OCI-LY3 (cell line): ENCODE measurements around the gene RND3.

Source experiments
- EZH2phosphoT487 ChIP-seq: fragments of 200-600 bp; shearing (Covaris generic); IDR thresholded peaks from 2 replicates; pipeline ENCODE4 v1.6.1; 2018; ENCODE audit warnings: antibody characterized with exemption, mixed run types, low read depth
- TF ChIP-seq, protein P1 (sequence below): fragments of 200-600, 300-600 bp; sonication (generic); IDR thresholded peaks from 2 replicates; pipeline ENCODE4 v1.5.1; 2014; ENCODE audit warnings: antibody characterized with exemption, low read length, low read depth

DNA sequence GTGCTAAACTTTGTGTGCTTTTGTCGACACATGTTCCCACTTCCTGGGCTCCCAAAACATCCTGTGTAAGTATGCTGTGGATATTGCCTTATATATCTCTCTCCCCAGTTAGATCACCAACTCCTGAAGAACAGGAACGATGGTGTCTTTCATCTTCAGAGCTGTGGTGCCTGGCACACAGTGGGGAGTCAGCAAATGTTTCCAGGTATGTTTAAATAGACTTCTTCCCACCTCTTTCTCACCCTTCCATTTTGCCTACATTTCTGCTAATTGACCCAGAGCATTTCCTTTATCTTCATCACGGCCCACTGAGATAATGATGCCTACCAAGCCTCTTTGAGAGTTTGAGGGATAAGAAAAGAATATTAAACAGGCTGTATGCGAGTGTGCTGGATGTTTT, 60.7 kb downstream of the RND3 start:
- TF ChIP-seq, protein P1, sequence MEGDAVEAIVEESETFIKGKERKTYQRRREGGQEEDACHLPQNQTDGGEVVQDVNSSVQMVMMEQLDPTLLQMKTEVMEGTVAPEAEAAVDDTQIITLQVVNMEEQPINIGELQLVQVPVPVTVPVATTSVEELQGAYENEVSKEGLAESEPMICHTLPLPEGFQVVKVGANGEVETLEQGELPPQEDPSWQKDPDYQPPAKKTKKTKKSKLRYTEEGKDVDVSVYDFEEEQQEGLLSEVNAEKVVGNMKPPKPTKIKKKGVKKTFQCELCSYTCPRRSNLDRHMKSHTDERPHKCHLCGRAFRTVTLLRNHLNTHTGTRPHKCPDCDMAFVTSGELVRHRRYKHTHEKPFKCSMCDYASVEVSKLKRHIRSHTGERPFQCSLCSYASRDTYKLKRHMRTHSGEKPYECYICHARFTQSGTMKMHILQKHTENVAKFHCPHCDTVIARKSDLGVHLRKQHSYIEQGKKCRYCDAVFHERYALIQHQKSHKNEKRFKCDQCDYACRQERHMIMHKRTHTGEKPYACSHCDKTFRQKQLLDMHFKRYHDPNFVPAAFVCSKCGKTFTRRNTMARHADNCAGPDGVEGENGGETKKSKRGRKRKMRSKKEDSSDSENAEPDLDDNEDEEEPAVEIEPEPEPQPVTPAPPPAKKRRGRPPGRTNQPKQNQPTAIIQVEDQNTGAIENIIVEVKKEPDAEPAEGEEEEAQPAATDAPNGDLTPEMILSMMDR, result no peak
- no peak for TF ChIP-seq EZH2phosphoT487
